Activated CD8-positive, alpha-beta T cell treated with anti-CD3 and anti-CD28 coated beads, Interleukin-2, amount 10 ng/mL, durations not matched to agents 7 days and 5 days (primary cell): ENCODE results near the gene SEMA4A. TPM values are rescaled to one million over a fixed set of nuclear protein-coding genes. Genes with fewer than 3 reads are reported as not detected.
A peak's percentile ranks its signal among the peaks of the same experiment; 100 is the strongest.

Source experiments
- ATAC-seq: fragments of 150-1000 bp; cut with Tn5 transposase; one replicate; pipeline ENCODE4 v1.10.0; 2021; ENCODE audit warnings: moderate library complexity
- CTCF ChIA-PET: fragments of 350-600 bp; sonication (Branson Sonifier 250); formaldehyde crosslinking; loops from one replicate; lab custom pipeline; 2021; ENCODE audit warnings: antibody characterized with exemption; lab: Charles Lee
- POLR2A ChIA-PET: fragments of 350-600 bp; sonication (Branson Sonifier 250); formaldehyde crosslinking; loops from one replicate; lab custom pipeline; 2021; ENCODE audit warnings: antibody characterized with exemption; lab: Charles Lee
- DNase-seq: peaks from one replicate; pipeline ENCODE4 v3.0.0-alpha.2; 2020
- H3K27ac Mint-ChIP-seq: one replicate; pipeline ENCODE4 v1.8.0; 2021; ENCODE audit warnings: mild to moderate bottlenecking, mixed read lengths
- H3K27me3 Mint-ChIP-seq: one replicate; pipeline ENCODE4 v1.8.0; 2021; ENCODE audit warnings: low read depth, mixed read lengths
- H3K36me3 Mint-ChIP-seq: one replicate; pipeline ENCODE4 v1.8.0; 2021; ENCODE audit warnings: low read depth, mixed read lengths
- H3K4me1 Mint-ChIP-seq: one replicate; pipeline ENCODE4 v1.8.0; 2021; ENCODE audit warnings: low read depth, mixed read lengths
- H3K4me3 Mint-ChIP-seq: one replicate; pipeline ENCODE4 v1.8.0; 2021; ENCODE audit warnings: mild to moderate bottlenecking, mixed read lengths
- H3K9me3 Mint-ChIP-seq: one replicate; pipeline ENCODE4 v1.8.0; 2022; ENCODE audit warnings: mixed read lengths; ENCODE audit not compliant: insufficient read depth
- total RNA-seq, 2 experiments: library from RNA; stranded (reverse); gene quantifications; one replicate each; pipeline ENCODE4 v1.2.3, GENCODE V29; 2021

SEMA4A gene
- total RNA-seq, 2 experiments from 2014 or later = 16.8 to 17.8 TPM

GRCh38 chr1:156191292-156191964, 38.0 kb downstream of the SEMA4A start:
- Mint-ChIP-seq H3K4me1 (peaks cover 35% of the 10 kb centered on the region), H3K36me3 (peaks cover 22% of the 10 kb centered on the region), H3K9me3 (peaks cover 14% of the 10 kb centered on the region), H3K27ac (no peak overlapping the region), H3K4me3 (no peak overlapping the region), H3K27me3 (no peaks in the 10 kb centered on the region)
- DNase-seq = no peak
- POLR2A ChIA-PET = no interaction called here
- CTCF ChIA-PET = interaction anchor here (3.4 kb wide), 1 partner anchor 33 kb away, joined by 21 read pairs; no protein-coding TSS in a partner anchor
- no peak for ATAC-seq

DNA sequence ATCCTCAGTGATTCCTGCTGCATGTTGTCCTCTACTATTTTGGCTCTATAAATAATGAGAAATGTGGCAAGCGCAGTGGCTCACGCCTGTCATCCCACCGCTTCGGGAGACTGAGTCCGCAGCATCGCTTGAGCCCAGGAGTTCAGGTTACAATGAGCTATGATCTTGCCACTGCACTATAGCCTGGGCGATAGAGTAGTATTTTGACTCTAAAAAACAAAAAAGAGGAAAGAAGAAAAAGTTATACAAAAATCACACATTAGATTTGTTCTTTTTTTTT, 39.8 kb downstream of the SEMA4A start:
- peaks cover 25% of the 10 kb centered on the region for H3K36me3 Mint-ChIP-seq
- POLR2A ChIA-PET = interaction anchor here (0.7 to 10.4 kb wide), 13 partner anchors 14 to 90 kb away, joined by 3 to 195 read pairs (median 6); partner anchors contain the start of genes LMNA, PMF1 and SMG5
- CTCF ChIA-PET = interaction anchor here (0.8 to 3.4 kb wide), 6 partner anchors 24 to 89 kb away, joined by 3 to 21 read pairs (median 6); partner anchors contain the start of gene SMG5

DNA sequence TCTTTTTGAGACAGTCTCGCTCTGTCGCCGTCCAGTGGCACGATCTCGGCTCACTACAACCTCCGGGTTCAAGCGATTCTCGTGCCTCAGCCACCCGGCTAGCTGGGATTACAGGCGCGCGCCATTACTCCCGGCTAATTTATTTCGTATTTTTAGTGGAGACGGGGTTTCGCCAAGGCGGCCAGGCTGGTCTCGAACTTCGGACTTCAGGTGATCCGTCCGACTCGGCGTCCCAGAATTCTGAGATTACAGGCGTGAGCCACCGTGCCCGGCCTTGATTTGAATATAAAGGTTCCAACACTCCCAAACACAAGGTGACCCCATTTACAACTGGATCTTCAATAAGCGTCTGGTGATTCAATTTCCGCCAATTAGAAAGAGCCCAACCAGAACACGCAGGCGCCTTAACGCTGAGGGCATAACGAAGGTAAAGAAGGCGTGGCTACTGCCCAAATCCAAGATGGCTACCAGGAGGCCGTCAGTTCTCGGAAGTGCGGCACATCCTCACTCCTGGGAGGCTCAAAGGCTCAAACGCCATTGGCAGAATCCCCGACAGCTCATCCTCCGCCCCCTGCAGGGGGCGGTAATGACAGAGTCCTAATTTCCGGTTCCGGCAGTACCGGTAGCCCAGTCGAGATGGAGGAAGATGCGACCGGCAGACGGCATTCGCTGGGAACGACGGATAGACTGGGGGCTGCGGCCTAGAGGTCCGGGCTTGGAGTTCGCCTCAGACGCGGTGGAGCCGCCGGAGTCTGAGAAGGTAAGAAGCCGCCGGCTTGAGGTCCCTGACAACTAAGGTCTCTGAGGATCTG, 40.3 kb downstream of the SEMA4A start, which contains the start of gene SLC25A44:
Gene SLC25A44 (plus strand): TSS at position 617 of the 812 bp plus-strand sequence. CDS start 5,744 bp downstream, outside the sequence.
- H3K36me3 Mint-ChIP-seq = peaks cover 27% of the 10 kb centered on the region
- H3K4me3 Mint-ChIP-seq = peak within 1 kb of the TSS; percentile 89
- ChIA-PET CTCF (interaction anchor here (0.6 to 3.4 kb wide), 14 partner anchors 9 to 865 kb away, joined by 3 to 21 read pairs (median 4); partner anchors contain the start of genes PMF1 and SMG5), POLR2A (interaction anchor here (0.6 to 10.4 kb wide), 16 partner anchors 15 to 89 kb away, joined by 3 to 195 read pairs (median 6); partner anchors contain the start of genes LMNA, PMF1, SEMA4A and SMG5)
- H3K27ac Mint-ChIP-seq = peak within 1 kb of the TSS; percentile 87
- peak; percentile 98 for ATAC-seq
- H3K9me3 Mint-ChIP-seq = peaks cover 7% of the 10 kb centered on the region
- peaks cover 57% of the 10 kb centered on the region for H3K4me1 Mint-ChIP-seq
- no peaks in the 10 kb centered on the region for H3K27me3 Mint-ChIP-seq
- peak; percentile 98 for DNase-seq

More for the DNA sequence above, 39.8 kb downstream of the SEMA4A start:
- peak overlapping the region; percentile 87 for H3K27ac Mint-ChIP-seq
- no peak for ATAC-seq
- H3K4me3 Mint-ChIP-seq = peak overlapping the region; percentile 89
- no peak for DNase-seq
- H3K4me1 Mint-ChIP-seq = peaks cover 52% of the 10 kb centered on the region
- peaks cover 7% of the 10 kb centered on the region for H3K9me3 Mint-ChIP-seq
- H3K27me3 Mint-ChIP-seq = no peaks in the 10 kb centered on the region

- Mint-ChIP-seq H3K27me3 (no peaks in the 10 kb centered on the region), H3K9me3 (peaks cover 3% of the 10 kb centered on the region), H3K36me3 (peaks cover 30% of the 10 kb centered on the region), H3K27ac (peak overlapping the region; percentile 87), H3K4me1 (peaks cover 63% of the 10 kb centered on the region), H3K4me3 (peak overlapping the region; percentile 89)
- ATAC-seq (peak; percentile 7), DNase-seq (no peak)
- CTCF ChIA-PET = interaction anchor here (0.6 to 3.4 kb wide), 9 partner anchors 9 to 866 kb away, joined by 3 to 21 read pairs (median 4); partner anchors contain the start of genes PMF1 and SMG5
- POLR2A ChIA-PET = interaction anchor here (1.1 to 10.4 kb wide), 10 partner anchors 18 to 79 kb away, joined by 4 to 195 read pairs (median 10); partner anchors contain the start of genes LMNA, PMF1 and SEMA4A
Observed at GRCh38 chr1:156194300-156194652, 40.9 kb downstream of the SEMA4A start.

GRCh38 chr1:156195853-156196252, 42.5 kb downstream of the SEMA4A start:
- ChIA-PET POLR2A (interaction anchor here (2.9 to 10.4 kb wide), 3 partner anchors 17 to 49 kb away, joined by 6 to 195 read pairs (median 24); partner anchors contain the start of gene PMF1), CTCF (interaction anchor here (1.1 to 7.6 kb wide), 3 partner anchors 17 to 99 kb away, joined by 3 to 65 read pairs (median 18); partner anchors contain the start of gene PMF1)
- DNase-seq (no peak), ATAC-seq (no peak)
- no peaks in the 10 kb centered on the region for H3K9me3 Mint-ChIP-seq
- H3K27ac Mint-ChIP-seq = no peak overlapping the region
- peak overlapping the region; percentile 89 for H3K4me3 Mint-ChIP-seq
- H3K36me3 Mint-ChIP-seq = peaks cover 44% of the 10 kb centered on the region
- no peaks in the 10 kb centered on the region for H3K27me3 Mint-ChIP-seq
- H3K4me1 Mint-ChIP-seq = peaks cover 77% of the 10 kb centered on the region

- DNase-seq = no peak
- H3K4me1 Mint-ChIP-seq = peaks cover 77% of the 10 kb centered on the region
- POLR2A ChIA-PET = interaction anchor here (10.4 kb wide), 1 partner anchor 16 kb away, joined by 195 read pairs; the partner anchor contains the start of gene PMF1
- H3K36me3 Mint-ChIP-seq = peaks cover 44% of the 10 kb centered on the region
- CTCF ChIA-PET = interaction anchor here (0.7 to 7.6 kb wide), 4 partner anchors 16 to 100 kb away, joined by 3 to 65 read pairs (median 10); partner anchors contain the start of gene PMF1
- H3K27me3 Mint-ChIP-seq = no peaks in the 10 kb centered on the region
- no peak for ATAC-seq
- peak overlapping the region; percentile 58 for H3K27ac Mint-ChIP-seq
- H3K4me3 Mint-ChIP-seq = no peak overlapping the region
- H3K9me3 Mint-ChIP-seq = no peaks in the 10 kb centered on the region
Observed at GRCh38 chr1:156196445-156196844, 43.1 kb downstream of the SEMA4A start.

DNA sequence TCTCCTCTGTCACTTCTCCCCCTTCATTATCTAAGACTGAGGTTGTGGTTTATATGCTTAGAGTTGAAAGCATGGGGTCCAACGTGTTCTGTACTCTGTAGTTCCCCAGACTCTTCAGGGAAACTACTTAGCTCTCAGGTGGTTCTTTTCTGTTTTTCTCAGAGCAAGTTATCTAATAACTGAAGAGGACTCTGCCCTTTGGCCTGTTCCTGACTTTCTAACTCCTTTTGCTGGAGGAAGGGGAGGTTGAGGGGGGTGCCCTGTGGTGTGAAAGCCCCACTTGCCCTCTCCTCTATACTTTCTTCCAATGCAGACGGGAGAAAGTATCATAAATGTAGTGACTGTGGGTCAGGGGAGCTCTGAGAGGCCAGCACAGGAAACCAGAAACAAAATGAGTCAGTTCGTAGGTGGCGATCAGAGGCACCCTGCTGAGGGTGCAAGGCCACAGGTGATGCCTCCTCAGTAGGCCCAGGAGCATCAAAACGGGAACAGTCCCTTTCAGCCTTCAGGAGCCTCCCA, 45.5 kb downstream of the SEMA4A start:
- H3K9me3 Mint-ChIP-seq = no peaks in the 10 kb centered on the region
- ATAC-seq = peak; percentile 44
- peak overlapping the region; percentile 62 for H3K4me3 Mint-ChIP-seq
- no peaks in the 10 kb centered on the region for H3K27me3 Mint-ChIP-seq
- ChIA-PET CTCF (interaction anchor here (1.1 to 7.6 kb wide), 9 partner anchors 11 to 72 kb away, joined by 3 to 65 read pairs (median 9); partner anchors contain the start of gene PMF1), POLR2A (interaction anchor here (0.7 to 10.4 kb wide), 8 partner anchors 14 to 138 kb away, joined by 3 to 195 read pairs (median 4); partner anchors contain the start of gene PMF1)
- H3K36me3 Mint-ChIP-seq = peaks cover 43% of the 10 kb centered on the region
- peak overlapping the region; percentile 90 for H3K27ac Mint-ChIP-seq
- DNase-seq = no peak
- H3K4me1 Mint-ChIP-seq = peaks cover 64% of the 10 kb centered on the region

DNA sequence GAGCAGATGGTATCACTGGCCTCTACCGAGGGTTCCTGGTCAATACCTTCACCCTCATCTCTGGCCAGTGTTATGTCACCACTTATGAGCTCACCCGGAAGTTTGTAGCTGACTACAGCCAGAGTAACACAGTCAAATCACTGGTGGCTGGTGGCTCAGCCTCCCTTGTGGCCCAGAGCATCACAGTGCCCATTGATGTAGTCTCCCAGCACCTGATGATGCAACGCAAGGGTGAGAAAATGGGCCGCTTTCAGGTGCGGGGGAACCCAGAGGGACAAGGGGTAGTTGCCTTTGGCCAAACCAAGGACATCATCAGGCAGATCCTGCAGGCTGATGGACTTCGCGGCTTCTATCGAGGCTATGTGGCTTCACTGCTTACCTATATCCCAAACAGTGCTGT, 46.7 kb downstream of the SEMA4A start:
- no peaks in the 10 kb centered on the region for H3K27me3 Mint-ChIP-seq
- H3K4me3 Mint-ChIP-seq = no peak overlapping the region
- H3K36me3 Mint-ChIP-seq = peaks cover 43% of the 10 kb centered on the region
- DNase-seq = no peak
- no peaks in the 10 kb centered on the region for H3K9me3 Mint-ChIP-seq
- no peak for ATAC-seq
- CTCF ChIA-PET = interaction anchor here (1.1 to 7.6 kb wide), 7 partner anchors 10 to 120 kb away, joined by 3 to 65 read pairs (median 9); partner anchors contain the start of gene PMF1
- peaks cover 55% of the 10 kb centered on the region for H3K4me1 Mint-ChIP-seq
- POLR2A ChIA-PET = interaction anchor here (1.7 to 10.4 kb wide), 3 partner anchors 12 to 26 kb away, joined by 4 to 195 read pairs (median 6); partner anchors contain the start of gene PMF1
- H3K27ac Mint-ChIP-seq = peak overlapping the region; percentile 90

GRCh38 chr1:156203331-156203730, 49.9 kb downstream of the SEMA4A start:
- H3K4me1 Mint-ChIP-seq = peaks cover 23% of the 10 kb centered on the region
- POLR2A ChIA-PET = interaction anchor here (2.7 kb wide), 1 partner anchor 10 kb away, joined by 15 read pairs; the partner anchor contains the start of gene PMF1
- ATAC-seq (no peak), DNase-seq (no peak)
- H3K27me3 Mint-ChIP-seq = no peaks in the 10 kb centered on the region
- CTCF ChIA-PET = interaction anchor here (0.7 to 7.6 kb wide), 3 partner anchors 9 to 22 kb away, joined by 3 to 65 read pairs (median 4); partner anchors contain the start of gene SLC25A44
- H3K4me3 Mint-ChIP-seq = no peak overlapping the region
- no peak overlapping the region for H3K27ac Mint-ChIP-seq
- no peaks in the 10 kb centered on the region for H3K9me3 Mint-ChIP-seq
- H3K36me3 Mint-ChIP-seq = peaks cover 41% of the 10 kb centered on the region

- Mint-ChIP-seq H3K4me1 (peaks cover 9% of the 10 kb centered on the region), H3K4me3 (no peak overlapping the region), H3K9me3 (no peaks in the 10 kb centered on the region), H3K27ac (no peak overlapping the region), H3K36me3 (peaks cover 40% of the 10 kb centered on the region), H3K27me3 (no peaks in the 10 kb centered on the region)
- ChIA-PET CTCF (interaction anchor here (1.2 kb wide), 1 partner anchor 21 kb away, joined by 3 read pairs; no protein-coding TSS in a partner anchor), POLR2A (interaction anchor here (2.7 kb wide), 1 partner anchor 8 kb away, joined by 15 read pairs; the partner anchor contains the start of gene PMF1)
- ATAC-seq (no peak), DNase-seq (no peak)
Observed at GRCh38 chr1:156204686-156205085, 51.3 kb downstream of the SEMA4A start.
